ENCODE data around the gene TMOD2.

TMOD2 gene

DNA sequence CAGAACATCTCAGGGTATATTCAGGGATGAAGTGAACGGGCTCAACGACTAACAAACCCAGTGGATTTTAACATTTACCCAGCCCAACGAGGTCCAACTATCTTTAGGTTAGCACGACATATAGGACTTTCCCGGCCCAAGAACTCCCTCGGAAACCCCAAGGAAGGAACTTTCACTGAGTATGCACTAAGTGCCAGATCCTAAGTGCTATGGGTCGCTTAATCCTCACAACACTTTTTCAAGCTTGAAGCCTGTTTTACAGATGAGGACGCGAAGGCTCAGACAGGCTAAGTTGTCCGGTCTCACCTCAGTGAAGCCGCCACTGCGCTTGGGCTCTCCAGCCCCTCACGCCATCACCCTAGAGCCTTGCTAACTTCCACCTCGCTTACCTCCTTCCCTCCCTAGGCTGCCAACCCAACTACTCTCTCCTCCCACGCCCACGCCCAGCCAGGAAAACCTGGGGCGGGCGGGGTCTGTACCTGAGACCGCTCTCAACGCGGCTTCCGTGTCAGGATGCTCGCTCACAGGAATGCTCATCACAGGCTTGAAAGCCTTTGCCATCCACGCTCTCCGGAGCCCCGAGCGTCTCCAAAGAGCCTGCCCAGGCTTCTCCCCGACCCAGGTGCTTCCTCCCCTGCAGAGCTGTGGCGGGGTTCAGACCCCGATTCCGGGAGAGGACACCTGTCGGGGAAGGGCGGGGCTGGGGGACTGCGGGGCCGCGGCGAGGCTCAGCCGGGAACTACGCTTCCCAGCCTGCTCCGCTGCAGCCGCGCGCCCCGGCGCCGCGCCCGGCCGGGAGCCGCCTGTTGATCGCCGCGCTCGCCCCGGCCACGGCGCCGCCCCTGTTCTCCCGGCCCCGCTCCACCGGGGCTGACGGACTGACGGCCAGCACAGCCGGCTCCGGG is at the start of gene TMOD2:
Gene TMOD2, plus strand, starts transcription at position 806 of the 905 bp plus-strand sequence. CDS start 14,845 bp downstream, outside the sequence.
- H3K9ac ChIP-seq, result no peak within 1 kb of the TSS
- H3K36me3 ChIP-seq (ENCODE audit: control insufficient read depth, insufficient read depth, low read length), result no peaks in the 10 kb centered on the region
- TF ChIP-seq, protein P1, sequence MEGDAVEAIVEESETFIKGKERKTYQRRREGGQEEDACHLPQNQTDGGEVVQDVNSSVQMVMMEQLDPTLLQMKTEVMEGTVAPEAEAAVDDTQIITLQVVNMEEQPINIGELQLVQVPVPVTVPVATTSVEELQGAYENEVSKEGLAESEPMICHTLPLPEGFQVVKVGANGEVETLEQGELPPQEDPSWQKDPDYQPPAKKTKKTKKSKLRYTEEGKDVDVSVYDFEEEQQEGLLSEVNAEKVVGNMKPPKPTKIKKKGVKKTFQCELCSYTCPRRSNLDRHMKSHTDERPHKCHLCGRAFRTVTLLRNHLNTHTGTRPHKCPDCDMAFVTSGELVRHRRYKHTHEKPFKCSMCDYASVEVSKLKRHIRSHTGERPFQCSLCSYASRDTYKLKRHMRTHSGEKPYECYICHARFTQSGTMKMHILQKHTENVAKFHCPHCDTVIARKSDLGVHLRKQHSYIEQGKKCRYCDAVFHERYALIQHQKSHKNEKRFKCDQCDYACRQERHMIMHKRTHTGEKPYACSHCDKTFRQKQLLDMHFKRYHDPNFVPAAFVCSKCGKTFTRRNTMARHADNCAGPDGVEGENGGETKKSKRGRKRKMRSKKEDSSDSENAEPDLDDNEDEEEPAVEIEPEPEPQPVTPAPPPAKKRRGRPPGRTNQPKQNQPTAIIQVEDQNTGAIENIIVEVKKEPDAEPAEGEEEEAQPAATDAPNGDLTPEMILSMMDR (IDR thresholded peaks at IDR 0.05), result no peak

DNA sequence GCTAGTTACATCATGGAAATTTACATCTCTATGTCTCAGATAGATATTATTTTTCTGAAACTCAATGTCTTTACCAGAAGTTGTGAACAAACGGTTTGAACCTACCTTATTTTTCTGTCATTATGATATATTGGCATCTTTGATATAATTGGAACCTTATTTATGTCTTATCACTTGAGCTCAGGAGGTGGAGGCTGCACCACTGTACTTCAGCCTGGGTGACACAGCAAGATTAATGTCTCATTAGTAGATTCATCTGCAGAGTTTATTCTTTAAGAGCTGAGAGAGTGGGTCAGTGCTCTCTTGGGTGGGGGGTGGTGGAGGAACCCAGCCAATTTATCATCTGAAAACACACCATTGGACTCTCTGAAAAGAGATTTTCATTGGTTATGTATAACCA is 48.7 kb upstream of the TMOD2 start:
- Histone ChIP-seq H3K4me3 (ENCODE audit: low read depth, low read length) (no peak overlapping the region), H3K36me3 (ENCODE audit: control insufficient read depth, insufficient read depth, low read length) (no peaks in the 10 kb centered on the region), H3K79me2 (no peaks in the 10 kb centered on the region), H3K9ac (no peak overlapping the region), H3K27ac (no peak overlapping the region), H3K4me1 (no peaks in the 10 kb centered on the region), H2AFZ (no peak overlapping the region), H3K27me3 (ENCODE audit: control insufficient read depth, insufficient read depth, low read length) (no peaks in the 10 kb centered on the region), H3K9me3 (ENCODE audit: control insufficient read depth, low read length) (no peaks in the 10 kb centered on the region), H3K4me2 (ENCODE audit: low read length) (no peak overlapping the region)
- TF ChIP-seq, protein P1 (IDR thresholded peaks at IDR 0.05), result no peak

More for the DNA sequence above, at the start of gene TMOD2:
- Histone ChIP-seq H3K27ac (peak within 1 kb of the TSS; percentile 19), H3K4me1 (no peaks in the 10 kb centered on the region), H2AFZ (peak within 1 kb of the TSS; percentile 87), H3K27me3 (ENCODE audit: control insufficient read depth, insufficient read depth, low read length) (no peaks in the 10 kb centered on the region), H3K4me2 (ENCODE audit: low read length) (peak within 1 kb of the TSS; percentile 89), H3K79me2 (no peaks in the 10 kb centered on the region), H3K4me3 (ENCODE audit: low read depth, low read length) (peak within 1 kb of the TSS; percentile 57), H3K9me3 (ENCODE audit: control insufficient read depth, low read length) (no peaks in the 10 kb centered on the region)

DNA sequence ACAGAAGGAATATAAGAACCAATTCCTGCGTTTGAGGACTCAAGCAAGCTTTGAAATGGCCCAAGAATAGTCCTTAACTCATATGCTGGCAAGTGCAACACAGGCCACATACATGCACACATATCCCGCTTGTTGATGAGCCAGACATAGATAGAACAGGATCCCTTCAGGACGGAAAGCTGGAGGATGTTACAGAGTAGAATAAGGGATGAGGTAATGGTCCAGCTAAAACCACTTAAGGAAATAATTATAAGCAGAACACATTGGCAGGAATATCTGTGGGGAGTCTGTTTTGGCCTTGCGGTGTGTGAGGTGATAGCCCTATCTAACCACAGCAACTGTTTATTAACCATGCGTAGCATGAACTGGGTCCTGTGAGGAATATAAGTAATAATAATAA is 45.1 kb upstream of the TMOD2 start:
- H3K36me3 ChIP-seq (ENCODE audit: control insufficient read depth, insufficient read depth, low read length), result no peaks in the 10 kb centered on the region
- no peak overlapping the region for H3K4me3 ChIP-seq (ENCODE audit: low read depth, low read length)
- no peak overlapping the region for H3K9ac ChIP-seq
- no peaks in the 10 kb centered on the region for H3K27me3 ChIP-seq (ENCODE audit: control insufficient read depth, insufficient read depth, low read length)
- H3K79me2 ChIP-seq, result no peaks in the 10 kb centered on the region
- no peak overlapping the region for H3K4me2 ChIP-seq (ENCODE audit: low read length)
- H2AFZ ChIP-seq, result no peak overlapping the region
- H3K27ac ChIP-seq, result no peak overlapping the region
- H3K4me1 ChIP-seq, result no peaks in the 10 kb centered on the region
- TF ChIP-seq, protein P1 (IDR thresholded peaks at IDR 0.05), result no peak
- no peaks in the 10 kb centered on the region for H3K9me3 ChIP-seq (ENCODE audit: control insufficient read depth, low read length)

DNA sequence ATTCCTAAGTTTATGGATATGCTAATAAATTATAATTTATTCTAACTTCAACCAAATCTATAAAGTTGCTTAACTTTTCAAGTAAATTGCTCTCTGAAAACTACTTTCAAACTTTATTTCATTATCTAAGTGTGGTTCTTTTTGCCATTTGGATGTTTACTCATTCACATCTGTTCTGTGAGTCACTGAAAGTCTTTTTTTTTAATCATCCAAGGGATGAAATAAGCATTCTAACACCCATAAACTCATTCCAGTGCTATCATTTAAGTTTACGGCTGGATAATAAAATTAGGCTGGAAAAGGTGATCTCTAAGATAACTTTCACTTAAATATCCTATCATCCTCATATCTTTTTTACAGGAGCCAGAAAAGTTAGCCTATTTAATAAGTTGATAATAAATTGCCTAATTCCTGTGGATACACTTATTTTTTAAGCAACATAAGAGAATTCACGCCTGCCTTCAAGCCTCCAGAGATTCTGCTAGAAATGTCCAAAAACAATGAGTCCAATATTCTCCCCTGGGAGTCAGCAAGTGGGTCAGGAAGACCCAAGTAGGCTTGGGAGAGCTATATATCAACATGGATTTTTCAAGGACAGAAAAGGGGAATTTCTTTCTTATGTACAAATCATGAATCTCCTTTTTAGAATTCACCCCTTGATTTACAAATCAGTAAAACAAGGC is 44.3 kb upstream of the TMOD2 start:
- H3K27ac ChIP-seq, result no peak overlapping the region
- TF ChIP-seq, protein P1 (IDR thresholded peaks at IDR 0.05), result no peak

More for the DNA sequence above, 44.3 kb upstream of the TMOD2 start:
- no peak overlapping the region for H2AFZ ChIP-seq
- H3K79me2 ChIP-seq, result no peaks in the 10 kb centered on the region
- H3K9ac ChIP-seq, result no peak overlapping the region
- H3K4me2 ChIP-seq (ENCODE audit: low read length), result no peak overlapping the region
- H3K36me3 ChIP-seq (ENCODE audit: control insufficient read depth, insufficient read depth, low read length), result no peaks in the 10 kb centered on the region
- H3K4me1 ChIP-seq, result no peaks in the 10 kb centered on the region
- no peak overlapping the region for H3K4me3 ChIP-seq (ENCODE audit: low read depth, low read length)
- H3K27me3 ChIP-seq (ENCODE audit: control insufficient read depth, insufficient read depth, low read length), result no peaks in the 10 kb centered on the region
- H3K9me3 ChIP-seq (ENCODE audit: control insufficient read depth, low read length), result no peaks in the 10 kb centered on the region
